Stimulated activated CD8-positive, alpha-beta memory T cell treated with anti-CD3 and anti-CD28 coated beads, Interleukin-7, amount 100 ng/mL, for 24 hours (primary cell): Measurements from ENCODE around the gene SPECC1.
"Not testable (repeated sequence)": the region's sequence is repeated elsewhere in the genome, so short reads cannot be mapped to it uniquely, and the experiment has no call there.

ENCODE experiments used
- DNase-seq: peaks from one replicate; pipeline ENCODE4 v3.0.0-alpha.2; 2020; ENCODE audit warnings: low read depth

The SPECC1 gene

GRCh38 chr17:20208717-20209116 is 199.6 kb downstream of the SPECC1 start:
- DNase-seq = no peak

- no peak for DNase-seq
Observed at GRCh38 chr17:20210180-20210579, 201.0 kb downstream of the SPECC1 start.

- DNase-seq = no peak
Observed at GRCh38 chr17:20210614-20211013, 201.5 kb downstream of the SPECC1 start.

GRCh38 chr17:20211246-20211645 is 202.1 kb downstream of the SPECC1 start:
- no peak for DNase-seq

- DNase-seq = no peak
Observed at GRCh38 chr17:20213449-20213848, 204.3 kb downstream of the SPECC1 start.

- DNase-seq = no peak
Observed at GRCh38 chr17:20214794-20215193, 205.6 kb downstream of the SPECC1 start.

GRCh38 chr17:20216154-20216815 is 207.1 kb downstream of the SPECC1 start:
- DNase-seq = no peak

DNA sequence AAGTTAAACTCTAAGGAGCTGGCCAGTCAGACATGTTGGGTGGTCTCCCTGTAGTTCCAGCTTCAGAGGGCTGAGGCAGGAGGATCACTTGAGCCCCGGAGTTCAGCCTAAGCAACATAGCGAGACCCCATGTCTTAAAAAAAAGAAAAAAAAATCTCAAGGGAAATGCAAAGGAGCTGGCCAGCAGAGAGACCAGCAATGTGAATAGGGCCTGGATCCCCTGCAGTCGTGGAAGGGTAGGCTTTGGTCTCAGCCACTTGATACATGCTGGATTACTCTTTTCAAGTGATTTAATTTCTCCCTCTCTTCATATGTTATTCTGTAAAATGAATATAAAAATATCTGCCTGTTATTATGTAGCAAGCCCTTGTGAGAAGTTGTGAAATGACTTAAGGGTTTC is 207.7 kb downstream of the SPECC1 start:
- no peak for DNase-seq

DNA sequence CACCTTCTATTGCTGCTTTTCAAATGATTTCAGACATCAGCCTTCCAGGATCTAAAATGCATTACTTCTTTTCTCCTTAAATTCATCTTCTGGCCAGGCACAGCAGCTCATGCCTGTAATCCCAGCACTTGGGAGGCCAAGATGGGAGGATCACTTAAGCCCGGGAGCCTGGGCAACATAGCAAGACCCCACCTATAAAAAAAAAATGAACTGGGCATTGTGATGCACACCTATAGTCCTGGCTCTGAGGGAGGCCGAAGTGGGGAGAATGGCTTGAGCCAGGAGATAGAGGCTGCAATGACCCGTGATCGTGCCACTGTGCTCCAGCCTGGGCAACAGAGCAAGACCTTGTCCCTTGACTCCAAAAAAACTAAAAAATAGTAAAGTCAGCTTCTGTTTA is 208.5 kb downstream of the SPECC1 start:
- DNase-seq = no peak

GRCh38 chr17:20218272-20218671 is 209.1 kb downstream of the SPECC1 start:
- no peak for DNase-seq

- no peak for DNase-seq
Observed at GRCh38 chr17:20223808-20224328, 214.7 kb downstream of the SPECC1 start.

DNA sequence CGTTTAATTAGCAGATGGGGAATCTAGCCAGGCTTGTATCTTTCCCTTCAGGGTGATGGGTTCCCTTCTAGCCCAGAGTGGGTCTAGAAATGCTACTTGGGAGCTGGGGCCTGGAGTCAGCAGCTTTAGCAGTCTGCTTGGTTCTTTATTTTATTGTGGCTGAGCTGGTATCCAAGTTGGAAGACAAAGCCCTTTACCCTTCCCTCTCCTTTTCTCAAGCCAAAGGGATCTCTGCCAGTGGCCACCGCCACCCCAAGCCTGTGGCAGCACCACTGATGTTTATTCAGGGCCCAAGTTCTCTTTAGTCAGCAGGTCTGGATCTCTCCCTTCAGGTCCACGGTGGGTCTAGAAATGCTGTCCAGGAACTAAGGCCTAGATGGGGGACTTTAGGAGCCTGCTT is 215.2 kb downstream of the SPECC1 start:
- no peak for DNase-seq

- no peak for DNase-seq
Observed at GRCh38 chr17:20225162-20226115, 216.3 kb downstream of the SPECC1 start.

- peak; percentile 65 for DNase-seq
Observed at GRCh38 chr17:20226814-20227482, 217.8 kb downstream of the SPECC1 start.

GRCh38 chr17:20227720-20228370 is 218.7 kb downstream of the SPECC1 start:
- DNase-seq = not testable (repeated sequence)

DNA sequence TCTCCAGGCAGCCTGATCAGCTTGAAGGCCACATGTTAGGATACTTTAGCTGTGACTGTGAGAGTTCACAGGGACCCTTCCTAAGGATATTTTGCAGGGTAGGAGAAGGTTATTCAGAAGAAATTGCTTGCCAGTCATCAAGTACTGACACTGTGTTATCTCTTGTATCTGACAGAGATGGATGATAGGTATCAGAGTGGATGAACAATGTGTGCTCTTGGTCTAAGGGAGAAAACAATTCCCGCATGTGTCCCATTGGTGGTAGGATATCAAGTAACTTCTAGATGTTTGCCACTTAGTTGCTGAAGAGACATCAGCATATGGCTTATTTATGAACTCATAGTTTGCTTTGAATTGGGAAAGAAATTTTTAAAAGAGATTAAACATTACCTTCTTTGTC is 219.3 kb downstream of the SPECC1 start:
- DNase-seq = no peak

DNA sequence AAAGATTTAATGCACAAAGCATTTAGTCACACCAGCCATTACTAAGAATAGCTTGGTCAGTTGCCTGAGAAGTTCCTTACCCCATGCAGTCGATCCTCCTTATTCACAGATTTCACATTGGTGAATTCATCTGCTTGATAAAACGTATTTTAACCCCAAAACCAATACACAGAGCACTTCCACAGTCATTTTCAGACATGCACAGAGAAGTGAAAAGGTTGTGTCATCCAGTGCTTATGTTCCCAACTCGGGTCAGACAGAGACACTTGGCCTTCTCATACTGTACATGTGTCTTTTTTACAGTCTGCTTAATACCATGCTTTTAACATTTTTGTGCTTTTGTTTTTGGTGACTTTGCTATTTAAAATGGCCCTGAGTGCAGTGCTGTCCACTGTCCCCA is 219.7 kb downstream of the SPECC1 start:
- no peak for DNase-seq

GRCh38 chr17:20230924-20231323 is 221.8 kb downstream of the SPECC1 start:
- DNase-seq = no peak

DNA sequence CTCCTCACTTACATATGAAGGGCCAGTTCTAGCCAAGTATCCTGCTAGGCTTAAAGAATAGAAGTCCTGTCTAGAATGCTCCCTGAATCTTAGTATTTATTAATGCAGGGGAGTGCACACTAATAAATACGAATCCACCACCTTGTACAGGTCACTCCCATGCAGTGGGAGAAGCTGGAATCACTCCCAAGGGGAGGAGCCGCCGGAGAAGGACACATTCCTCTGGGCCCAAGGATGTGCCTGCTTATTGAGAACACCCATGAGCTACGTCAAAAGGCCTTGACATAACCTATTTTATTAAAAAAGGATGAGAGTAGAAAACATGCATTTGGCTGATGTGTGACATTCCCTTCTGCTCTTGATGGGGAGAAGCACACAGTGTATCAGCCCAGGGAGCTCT is 223.5 kb downstream of the SPECC1 start:
- DNase-seq = no peak

DNA sequence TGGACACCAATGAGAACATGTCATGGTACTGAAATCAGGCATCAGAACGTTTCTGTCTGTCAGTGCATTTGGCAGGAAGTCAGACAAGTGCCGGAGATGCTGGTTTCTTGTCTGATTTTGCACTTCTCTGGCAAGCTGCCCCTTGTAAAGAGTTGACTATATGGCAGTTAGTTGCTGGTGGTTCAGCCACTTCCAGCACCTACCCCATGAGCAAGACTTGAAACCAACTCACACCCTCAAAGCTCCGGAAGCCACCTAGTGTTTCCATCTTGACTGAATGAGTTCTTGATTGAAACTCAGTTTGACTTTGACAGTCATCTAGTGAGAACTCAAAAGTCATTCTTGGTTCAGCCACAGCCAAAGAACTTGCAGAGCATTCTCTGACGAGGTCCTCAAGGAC is 225.1 kb downstream of the SPECC1 start:
- peak; percentile 11 for DNase-seq

DNA sequence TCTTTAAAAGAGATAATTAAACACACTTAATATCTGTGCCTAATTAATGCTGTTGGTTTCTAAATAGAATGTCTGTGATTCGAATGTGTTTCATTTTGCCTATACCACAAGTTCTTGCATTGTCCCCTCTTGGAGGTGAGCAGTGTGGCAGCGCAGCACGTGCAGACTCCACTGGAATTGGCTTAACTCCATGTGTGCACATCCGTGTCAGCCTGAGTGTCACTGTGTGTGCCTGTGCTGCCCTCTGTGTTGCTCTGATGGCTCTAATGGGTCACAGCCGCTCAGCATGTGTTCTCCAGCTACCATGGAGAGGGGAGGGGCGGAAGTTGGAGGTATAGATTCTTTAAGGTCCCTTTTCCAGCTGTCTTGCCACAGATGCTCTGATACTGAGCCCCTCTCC is 226.6 kb downstream of the SPECC1 start:
- no peak for DNase-seq
